H1 (cell line): ENCODE measurements around the gene COLEC12. TPM values are rescaled to one million over a fixed set of nuclear protein-coding genes. Genes with fewer than 3 reads are reported as not detected.

Experiments
- ASH2L ChIP-seq: fragments of 200-600, 300-600 bp; sonication (generic); IDR thresholded peaks from one replicate; pipeline ENCODE4 v1.7.1; 2017; ENCODE audit warnings: low read length
- BACH1 ChIP-seq: IDR thresholded peaks from 2 replicates; pipeline ENCODE4 v1.6.1; 2012; ENCODE audit warnings: low read length, improper control_type of control experiment
- BRCA1 ChIP-seq: IDR thresholded peaks from 2 replicates; pipeline ENCODE4 v1.6.1; 2012; ENCODE audit warnings: low read depth, low read length, improper control_type of control experiment
- EGR1 ChIP-seq: IDR thresholded peaks from 2 replicates; pipeline ENCODE4 v1.6.1; 2011; ENCODE audit warnings: low read depth, low read length, borderline replicate concordance
- RBBP5 ChIP-seq: IDR thresholded peaks from 2 replicates; pipeline ENCODE4 v1.7.1; 2012; ENCODE audit warnings: low read depth, mild to moderate bottlenecking, inconsistent platforms, low read length, moderate library complexity, borderline replicate concordance
- TAF7 ChIP-seq: optimal IDR thresholded peaks from 2 replicates; pipeline ENCODE3; 2011; ENCODE audit warnings: low read depth, mild to moderate bottlenecking, inconsistent platforms, low read length, moderate library complexity, borderline replicate concordance
- polyA plus RNA-seq, 7 experiments: library from polyadenylated mRNA; depleted of rRNA in 3 of 7; stranded (reverse) in 5 of 7; unstranded in 2 of 7; fragments of >200 nt in 5 of 7; fragments of 200-250 nt in 2 of 7; gene quantifications; 1 replicate in 5 of 7; 2 replicates in 1 of 7; 4 replicates in 1 of 7; pipeline versions ENCODE4 v1.2.1 to v1.2.3, GENCODE V29; 2011 to 2013; ENCODE audit warnings: missing spikeins in 2 of 7, mixed read lengths in 2 of 7
- total RNA-seq: library from RNA; stranded (reverse); fragmentation: NEBNext Ultra II Directional; extraction: Animal tissue kit (Norgen Biotek cat#: 25700); gene quantifications from 2 replicates; pipeline ENCODE4 v1.2.1, GENCODE V29; 2021
- TF ChIP-seq, protein P1 (sequence below): fragments of 300-600 bp; sonication (generic); IDR thresholded peaks from 2 replicates; pipeline ENCODE4 v1.7.1; 2012; ENCODE audit warnings: low read length, moderate library complexity, mild to moderate bottlenecking, inconsistent platforms; ENCODE audit not compliant: insufficient replicate concordance
- TF ChIP-seq, protein P2 (sequence below): IDR thresholded peaks from 2 replicates; pipeline ENCODE4 v1.6.1; 2012; ENCODE audit warnings: inconsistent platforms
- TF ChIP-seq, protein P3 (sequence below): IDR thresholded peaks from 2 replicates; pipeline ENCODE4 v1.6.1; 2012; ENCODE audit warnings: inconsistent platforms

The COLEC12 gene
- total and polyA plus RNA-seq, 2 of the 8 experiments (the other 6 are each of a cell fraction or from before 2014, with no cell fraction given): 0.44 to 2.3 TPM

DNA sequence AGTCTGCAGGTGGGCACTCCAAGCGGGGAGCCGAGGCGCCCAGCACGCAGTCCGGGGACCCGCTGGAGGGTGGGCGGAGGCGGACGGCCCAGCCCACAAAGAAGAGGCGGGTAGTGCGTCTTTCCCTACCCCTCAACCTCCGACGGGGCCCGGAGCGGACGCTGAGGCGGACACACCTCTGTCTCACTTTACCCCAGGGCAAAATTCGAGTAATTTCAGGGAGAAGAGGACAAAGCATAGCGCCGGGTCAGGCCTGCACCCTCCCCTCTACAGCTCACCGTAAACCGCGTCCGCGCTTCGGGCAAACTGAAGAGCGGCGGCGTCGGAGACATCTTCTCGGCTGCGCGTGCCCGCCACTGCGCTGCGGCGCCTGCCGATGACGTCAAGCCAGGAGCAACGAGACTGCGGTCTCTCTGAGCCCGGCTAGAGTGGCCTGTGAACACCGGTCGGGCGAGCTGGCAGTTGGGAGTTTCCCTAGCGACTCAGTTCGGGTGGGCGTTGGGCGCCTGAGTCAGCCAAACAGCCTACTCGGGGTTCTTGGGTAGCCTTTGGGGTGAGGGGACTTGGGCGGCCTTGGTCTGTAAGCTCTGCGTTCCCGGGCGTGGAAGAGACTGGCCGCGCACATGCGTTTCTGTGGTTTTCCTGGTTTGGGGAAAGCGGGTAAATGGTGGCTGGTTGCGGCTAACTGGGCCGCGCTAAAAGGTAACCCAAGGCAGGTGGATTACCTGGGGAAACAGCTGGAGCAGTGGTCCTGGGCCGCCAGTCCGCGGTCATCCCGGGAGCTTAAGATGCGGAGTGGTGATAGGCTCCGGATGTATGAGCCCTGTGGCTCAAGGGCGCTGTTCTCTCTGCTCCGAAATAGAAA is 232.6 kb downstream of the COLEC12 start, which contains the start of gene THOC1 (continued):
- TF ChIP-seq, protein P1, sequence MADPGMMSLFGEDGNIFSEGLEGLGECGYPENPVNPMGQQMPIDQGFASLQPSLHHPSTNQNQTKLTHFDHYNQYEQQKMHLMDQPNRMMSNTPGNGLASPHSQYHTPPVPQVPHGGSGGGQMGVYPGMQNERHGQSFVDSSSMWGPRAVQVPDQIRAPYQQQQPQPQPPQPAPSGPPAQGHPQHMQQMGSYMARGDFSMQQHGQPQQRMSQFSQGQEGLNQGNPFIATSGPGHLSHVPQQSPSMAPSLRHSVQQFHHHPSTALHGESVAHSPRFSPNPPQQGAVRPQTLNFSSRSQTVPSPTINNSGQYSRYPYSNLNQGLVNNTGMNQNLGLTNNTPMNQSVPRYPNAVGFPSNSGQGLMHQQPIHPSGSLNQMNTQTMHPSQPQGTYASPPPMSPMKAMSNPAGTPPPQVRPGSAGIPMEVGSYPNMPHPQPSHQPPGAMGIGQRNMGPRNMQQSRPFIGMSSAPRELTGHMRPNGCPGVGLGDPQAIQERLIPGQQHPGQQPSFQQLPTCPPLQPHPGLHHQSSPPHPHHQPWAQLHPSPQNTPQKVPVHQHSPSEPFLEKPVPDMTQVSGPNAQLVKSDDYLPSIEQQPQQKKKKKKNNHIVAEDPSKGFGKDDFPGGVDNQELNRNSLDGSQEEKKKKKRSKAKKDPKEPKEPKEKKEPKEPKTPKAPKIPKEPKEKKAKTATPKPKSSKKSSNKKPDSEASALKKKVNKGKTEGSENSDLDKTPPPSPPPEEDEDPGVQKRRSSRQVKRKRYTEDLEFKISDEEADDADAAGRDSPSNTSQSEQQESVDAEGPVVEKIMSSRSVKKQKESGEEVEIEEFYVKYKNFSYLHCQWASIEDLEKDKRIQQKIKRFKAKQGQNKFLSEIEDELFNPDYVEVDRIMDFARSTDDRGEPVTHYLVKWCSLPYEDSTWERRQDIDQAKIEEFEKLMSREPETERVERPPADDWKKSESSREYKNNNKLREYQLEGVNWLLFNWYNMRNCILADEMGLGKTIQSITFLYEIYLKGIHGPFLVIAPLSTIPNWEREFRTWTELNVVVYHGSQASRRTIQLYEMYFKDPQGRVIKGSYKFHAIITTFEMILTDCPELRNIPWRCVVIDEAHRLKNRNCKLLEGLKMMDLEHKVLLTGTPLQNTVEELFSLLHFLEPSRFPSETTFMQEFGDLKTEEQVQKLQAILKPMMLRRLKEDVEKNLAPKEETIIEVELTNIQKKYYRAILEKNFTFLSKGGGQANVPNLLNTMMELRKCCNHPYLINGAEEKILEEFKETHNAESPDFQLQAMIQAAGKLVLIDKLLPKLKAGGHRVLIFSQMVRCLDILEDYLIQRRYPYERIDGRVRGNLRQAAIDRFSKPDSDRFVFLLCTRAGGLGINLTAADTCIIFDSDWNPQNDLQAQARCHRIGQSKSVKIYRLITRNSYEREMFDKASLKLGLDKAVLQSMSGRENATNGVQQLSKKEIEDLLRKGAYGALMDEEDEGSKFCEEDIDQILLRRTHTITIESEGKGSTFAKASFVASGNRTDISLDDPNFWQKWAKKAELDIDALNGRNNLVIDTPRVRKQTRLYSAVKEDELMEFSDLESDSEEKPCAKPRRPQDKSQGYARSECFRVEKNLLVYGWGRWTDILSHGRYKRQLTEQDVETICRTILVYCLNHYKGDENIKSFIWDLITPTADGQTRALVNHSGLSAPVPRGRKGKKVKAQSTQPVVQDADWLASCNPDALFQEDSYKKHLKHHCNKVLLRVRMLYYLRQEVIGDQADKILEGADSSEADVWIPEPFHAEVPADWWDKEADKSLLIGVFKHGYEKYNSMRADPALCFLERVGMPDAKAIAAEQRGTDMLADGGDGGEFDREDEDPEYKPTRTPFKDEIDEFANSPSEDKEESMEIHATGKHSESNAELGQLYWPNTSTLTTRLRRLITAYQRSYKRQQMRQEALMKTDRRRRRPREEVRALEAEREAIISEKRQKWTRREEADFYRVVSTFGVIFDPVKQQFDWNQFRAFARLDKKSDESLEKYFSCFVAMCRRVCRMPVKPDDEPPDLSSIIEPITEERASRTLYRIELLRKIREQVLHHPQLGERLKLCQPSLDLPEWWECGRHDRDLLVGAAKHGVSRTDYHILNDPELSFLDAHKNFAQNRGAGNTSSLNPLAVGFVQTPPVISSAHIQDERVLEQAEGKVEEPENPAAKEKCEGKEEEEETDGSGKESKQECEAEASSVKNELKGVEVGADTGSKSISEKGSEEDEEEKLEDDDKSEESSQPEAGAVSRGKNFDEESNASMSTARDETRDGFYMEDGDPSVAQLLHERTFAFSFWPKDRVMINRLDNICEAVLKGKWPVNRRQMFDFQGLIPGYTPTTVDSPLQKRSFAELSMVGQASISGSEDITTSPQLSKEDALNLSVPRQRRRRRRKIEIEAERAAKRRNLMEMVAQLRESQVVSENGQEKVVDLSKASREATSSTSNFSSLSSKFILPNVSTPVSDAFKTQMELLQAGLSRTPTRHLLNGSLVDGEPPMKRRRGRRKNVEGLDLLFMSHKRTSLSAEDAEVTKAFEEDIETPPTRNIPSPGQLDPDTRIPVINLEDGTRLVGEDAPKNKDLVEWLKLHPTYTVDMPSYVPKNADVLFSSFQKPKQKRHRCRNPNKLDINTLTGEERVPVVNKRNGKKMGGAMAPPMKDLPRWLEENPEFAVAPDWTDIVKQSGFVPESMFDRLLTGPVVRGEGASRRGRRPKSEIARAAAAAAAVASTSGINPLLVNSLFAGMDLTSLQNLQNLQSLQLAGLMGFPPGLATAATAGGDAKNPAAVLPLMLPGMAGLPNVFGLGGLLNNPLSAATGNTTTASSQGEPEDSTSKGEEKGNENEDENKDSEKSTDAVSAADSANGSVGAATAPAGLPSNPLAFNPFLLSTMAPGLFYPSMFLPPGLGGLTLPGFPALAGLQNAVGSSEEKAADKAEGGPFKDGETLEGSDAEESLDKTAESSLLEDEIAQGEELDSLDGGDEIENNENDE: no peak
- TF ChIP-seq BACH1 (peak; percentile 75; the same call in 1 of the 2 replicates), TAF7 (peak; percentile 91), ASH2L (peak; percentile 100), RBBP5 (peak; percentile 99), EGR1 (peak; percentile 76; the same call in 1 of the 2 replicates), BRCA1 (no peak)
- TF ChIP-seq, protein P2, sequence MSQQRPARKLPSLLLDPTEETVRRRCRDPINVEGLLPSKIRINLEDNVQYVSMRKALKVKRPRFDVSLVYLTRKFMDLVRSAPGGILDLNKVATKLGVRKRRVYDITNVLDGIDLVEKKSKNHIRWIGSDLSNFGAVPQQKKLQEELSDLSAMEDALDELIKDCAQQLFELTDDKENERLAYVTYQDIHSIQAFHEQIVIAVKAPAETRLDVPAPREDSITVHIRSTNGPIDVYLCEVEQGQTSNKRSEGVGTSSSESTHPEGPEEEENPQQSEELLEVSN: peak; percentile 48; the same call in 1 of the 2 replicates
- TF ChIP-seq, protein P3, sequence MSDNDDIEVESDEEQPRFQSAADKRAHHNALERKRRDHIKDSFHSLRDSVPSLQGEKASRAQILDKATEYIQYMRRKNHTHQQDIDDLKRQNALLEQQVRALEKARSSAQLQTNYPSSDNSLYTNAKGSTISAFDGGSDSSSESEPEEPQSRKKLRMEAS: peak; percentile 87
